NOMO-1 (cell line): ENCODE results near the gene CLBA1.

Source experiments
- DNase-seq, 2 experiments: peaks; one replicate each; lab custom pipeline; 2025; ENCODE audit not compliant: unreplicated experiment in 2 of 2; lab: John Stamatoyannopoulos, UW

The CLBA1 gene

DNA sequence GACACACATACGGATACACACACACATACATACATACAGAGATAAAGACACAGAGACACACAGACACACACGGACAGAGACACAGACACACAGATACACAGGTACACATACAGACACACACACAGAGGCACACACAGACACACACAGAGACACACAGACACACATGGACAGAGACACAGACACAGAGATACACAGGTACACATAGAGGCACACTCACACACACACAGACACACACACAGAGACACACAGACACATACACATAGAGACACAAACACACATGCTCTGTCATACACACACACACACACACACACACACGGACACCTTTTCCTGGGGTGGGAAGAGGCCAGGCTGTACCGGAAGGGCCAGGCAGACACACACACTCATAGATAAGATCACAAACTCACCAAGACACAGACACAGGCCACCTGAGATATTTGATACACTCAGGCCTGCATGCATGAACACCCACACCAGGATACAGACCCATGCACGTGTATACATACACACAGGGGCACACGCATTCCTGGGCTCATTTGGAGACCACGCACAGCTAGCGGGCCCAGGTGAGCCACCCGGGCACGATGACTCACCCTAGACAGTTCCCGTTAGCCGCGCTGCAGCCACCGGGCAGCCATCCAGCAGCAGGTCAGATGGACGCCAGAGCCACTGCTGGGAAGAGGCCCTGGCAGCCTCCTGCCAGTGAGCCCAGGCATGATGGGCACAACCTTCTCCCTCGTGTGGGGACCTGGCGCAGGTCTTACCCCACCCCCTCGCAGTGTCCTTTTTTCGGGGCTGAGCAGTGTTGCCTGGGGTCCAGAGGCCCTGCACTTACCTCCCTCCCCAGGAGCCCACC lies 5.6 kb upstream of the CLBA1 start:
- no peak for DNase-seq

DNA sequence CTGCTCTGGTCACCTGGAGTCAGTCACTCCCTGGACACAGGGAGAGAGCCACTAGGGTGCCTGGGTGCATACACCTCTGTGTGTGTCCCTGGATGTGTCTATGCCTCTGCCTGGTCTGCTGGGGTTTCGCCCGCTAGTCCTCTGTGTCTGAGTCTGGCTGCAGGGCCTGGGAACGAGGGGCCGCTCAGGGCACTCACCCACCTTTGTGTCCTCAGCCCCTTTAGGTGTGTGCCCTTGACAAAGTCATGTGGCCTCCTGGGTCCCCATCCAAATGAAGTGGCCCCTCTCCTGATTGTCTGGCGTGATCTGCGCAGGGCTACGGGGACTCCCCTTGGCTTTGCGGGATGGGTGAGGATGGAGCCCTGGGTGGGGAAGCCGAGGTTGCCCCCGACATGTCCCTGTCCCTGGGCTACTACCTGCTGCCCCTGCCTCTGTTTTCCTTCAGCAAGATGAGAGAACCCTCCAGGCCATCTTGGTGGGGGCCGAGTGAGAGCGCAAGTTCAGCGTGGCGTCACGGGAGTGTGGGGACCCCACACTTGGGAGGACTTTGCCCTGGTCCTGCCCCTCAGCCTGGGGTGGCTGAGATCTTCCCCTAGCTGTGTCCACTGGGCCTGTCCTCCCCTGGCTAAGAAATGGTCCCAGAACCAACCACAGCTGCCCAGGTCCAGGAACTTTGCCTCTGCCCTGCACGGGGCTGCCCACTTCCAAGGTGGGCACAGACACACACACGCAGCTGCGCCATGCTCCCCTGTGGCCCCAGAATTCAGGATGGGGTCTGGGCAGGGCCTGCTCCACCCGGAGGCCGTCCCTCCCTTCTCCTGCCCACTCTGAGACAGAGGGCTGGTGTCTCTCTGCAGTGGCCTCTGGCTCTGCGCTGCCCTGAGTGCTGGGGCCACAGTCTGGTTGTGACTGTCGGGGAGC lies 4.7 kb upstream of the CLBA1 start:
- no peak for DNase-seq

DNA sequence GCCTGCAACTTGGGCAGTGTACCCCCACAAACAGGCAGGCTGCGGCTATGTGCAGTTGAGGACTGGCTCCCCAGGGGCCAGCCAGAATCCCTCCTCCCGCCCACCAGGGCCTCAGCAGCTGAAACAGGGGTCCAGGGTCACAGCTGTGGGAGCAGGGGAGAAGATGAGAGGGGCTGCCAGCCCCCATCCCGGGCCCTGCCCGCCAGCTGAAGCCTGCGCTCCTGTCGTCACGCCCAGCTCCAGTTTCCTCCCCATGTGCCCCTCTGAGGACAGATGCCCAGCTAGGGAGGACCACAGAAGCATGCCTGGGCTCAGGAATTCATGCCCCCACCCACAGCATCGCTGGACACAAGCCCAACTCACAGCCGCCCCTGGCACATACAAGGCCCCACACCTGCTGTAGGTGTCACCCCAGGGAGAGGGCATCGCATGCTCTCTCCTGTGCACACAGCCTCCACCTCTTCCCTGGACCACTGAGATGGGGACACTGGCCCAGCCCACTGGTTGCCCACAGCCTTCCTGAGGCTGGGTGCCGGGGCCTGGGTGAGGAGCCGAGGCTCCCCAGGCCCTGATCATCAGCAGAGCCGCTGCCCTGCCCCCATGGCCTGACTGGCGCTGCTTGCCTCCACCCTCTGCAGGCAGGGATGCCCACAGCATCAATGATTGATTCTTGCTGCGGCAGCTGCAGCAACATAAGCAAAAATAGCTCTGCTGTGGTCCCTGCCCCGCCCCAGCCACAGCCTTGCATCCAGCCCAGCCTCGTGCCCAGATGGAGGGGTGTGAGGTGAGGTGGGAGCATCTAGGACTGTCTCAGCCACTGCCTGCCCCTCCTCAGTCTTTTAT lies 3.7 kb upstream of the CLBA1 start:
- DNase-seq, result no peak

DNA sequence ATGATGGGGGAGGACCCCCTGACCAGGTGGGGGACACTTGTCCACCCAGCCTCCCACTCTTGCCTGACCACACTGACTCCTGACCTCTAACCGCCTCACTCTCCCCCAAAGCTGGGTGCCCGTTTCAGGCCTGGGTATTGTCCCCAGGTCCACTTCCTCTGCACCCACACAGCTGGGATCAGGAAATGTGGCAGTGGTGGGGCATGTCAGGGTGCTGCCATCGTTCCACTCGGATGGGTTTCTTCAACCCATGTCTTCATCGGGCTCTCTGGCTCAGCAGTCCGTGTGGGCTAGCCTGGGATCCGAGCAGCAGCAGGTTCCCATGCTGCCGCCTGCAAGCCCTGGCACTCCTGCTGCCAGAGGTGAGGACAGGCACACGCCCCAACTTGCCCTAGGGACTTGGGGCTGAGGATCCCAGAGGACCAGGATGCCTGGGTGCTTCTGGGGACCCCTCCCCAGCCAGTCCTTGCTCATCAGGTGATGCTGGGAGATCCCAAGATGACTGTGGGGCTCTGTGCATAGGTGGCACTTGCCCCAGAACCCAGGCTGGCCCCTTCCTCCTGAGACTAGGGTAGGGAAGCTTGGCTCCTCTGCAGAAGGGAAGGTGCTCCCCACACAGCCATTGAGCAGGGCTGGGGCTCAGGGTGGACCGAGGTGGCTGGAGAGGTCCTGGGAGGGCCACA lies 2.9 kb upstream of the CLBA1 start:
- DNase-seq, result no peak

DNA sequence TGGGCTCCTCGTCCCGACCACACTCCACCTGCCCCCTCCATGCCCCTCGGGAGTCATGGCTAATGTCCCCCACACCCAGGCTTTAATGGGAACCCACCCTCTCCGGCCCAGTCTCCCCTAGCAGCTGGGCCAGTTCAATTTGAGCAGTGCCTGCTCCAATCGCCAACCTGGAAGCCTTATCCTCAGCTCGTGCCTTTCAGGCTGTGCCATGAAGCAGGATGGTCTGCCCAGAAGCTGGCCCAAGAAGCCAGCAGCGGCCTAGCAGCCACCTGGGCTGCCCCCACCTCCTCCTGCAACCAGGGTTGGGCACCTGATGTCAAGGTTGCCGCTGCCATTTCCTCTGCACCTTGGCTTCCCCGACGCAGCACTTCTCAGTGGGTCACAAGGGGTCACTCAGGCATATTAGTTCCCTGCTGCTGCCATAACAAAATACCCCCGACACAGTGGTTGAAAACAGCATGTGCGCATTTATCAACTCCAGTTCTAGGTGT lies 2.3 kb upstream of the CLBA1 start:
- DNase-seq, result no peak

DNA sequence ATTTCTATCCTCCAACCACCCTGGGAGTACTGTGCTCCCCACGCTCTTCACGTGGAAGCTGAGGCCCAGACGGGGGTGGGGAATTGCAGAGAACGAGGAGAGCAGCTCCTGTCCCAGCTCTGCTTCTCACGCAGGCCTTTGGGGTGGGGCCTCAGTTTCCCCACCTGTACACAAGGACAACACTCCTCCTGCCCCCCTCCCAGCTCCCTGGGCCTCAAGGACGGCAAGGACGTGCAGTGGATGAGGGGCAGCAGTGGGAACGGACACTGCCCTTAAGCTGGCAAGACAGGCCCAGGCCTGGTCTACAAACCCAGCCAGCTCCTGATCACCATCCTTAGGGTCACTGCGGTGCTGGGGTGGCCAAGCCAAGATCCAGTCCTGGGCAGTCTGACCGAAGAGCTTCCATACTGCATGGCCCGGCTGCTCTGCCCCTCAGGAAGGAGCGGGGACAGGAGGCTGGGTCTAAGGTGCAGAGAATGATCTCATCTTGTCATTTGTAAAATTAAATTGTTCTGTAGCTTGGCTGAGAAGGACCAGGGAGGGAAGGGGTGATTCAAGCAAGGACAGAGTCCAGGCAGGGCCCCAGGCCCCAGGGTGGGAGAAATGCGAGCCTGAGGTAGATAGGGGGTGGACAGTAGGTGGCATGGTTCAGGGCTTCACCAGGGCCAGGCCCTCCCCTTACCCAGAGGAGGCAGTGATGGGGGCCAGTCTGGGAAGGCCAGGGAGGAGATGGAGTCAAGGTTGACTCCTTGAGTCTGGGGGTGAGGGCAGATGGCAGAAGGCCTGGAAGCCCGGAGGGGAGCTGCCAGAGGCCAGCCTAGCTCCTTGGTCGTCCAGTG lies 1.3 kb upstream of the CLBA1 start:
- no peak for DNase-seq

DNA sequence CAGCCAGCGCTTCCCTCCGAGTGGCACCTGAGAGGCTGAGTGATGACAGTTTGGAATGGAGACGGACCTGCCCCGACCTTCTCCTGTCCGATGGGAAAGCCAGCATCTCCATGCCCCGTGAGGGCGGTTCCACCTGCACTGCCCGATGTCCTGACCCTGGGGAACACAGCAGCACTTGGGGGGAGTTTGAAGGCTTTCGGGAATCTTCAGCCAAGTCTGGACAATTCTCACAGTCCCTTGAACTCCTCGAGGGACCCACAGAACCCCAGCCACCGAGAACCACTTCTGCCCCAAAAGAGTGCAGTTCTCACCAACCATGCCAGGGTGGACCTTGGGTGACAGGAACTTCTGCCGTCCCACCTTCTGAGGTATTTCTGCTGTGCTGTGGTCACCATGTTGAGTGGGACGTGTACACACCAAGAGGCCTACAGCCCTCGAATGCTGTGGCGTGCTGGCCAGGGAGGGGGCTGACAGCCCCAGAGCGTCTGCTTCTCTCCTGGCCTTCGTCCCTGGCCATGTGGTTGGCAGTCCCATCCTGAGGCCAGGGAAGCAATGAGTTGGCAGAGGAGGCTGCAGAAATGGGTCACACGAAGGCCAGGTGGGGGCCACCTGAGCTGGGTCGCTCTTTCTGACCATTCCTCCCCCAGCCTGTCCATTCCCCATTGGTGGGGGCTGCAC lies 1.0 kb downstream of the CLBA1 start:
- no peak for DNase-seq

DNA sequence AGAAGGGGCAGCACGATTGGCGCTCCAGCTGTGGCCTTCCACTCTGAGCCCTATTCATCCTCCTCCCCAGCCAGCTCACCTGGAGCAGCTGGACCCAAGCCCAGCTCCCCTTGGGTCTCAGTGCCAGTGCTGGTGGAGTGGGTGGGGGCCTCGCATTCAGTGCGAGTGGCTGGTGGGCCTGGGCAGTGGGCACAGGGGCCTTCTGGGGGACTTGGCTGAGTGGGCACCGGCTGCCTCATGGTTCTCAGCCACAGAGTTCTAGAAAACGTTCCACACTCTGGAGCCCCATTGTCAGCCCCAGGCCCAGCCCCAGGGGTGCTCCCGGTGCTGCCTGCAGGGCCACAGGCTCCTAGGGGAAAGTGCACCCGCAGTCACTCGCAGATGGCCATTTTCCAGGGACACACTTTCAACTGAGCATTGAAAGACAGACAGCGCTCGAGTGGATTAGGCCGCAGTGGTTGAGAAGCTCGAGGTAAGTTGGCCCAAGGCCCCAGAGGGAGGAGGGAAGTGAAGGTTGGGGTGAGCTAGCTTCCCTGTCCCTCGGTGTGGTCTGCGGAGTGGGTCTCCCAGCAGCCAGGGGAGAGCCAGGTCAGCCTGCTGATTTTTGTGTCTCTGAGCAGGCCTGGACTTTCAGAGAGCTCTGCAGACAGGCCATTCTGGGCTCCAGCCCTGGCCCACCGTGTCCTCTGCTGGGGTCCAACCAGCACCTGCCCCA lies 3.8 kb downstream of the CLBA1 start:
- DNase-seq, result no peak

DNA sequence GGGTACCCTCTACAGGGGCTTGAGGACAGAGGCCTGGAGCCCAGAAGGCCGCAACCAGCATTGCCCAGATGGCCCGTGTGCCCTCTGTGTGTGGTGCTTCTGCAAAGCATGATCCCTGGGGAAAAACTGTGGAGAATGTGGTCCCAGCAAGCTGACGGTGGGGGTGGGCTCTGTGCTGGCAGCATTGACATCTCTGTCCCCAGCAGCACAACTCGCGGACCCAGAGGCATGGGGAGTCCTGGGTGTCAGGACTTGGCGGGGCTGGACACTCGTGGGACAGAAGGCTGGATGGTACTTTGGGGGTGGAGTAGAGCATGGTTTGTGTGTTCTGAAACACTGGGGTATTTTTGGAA lies 4.3 kb downstream of the CLBA1 start:
- no peak for DNase-seq

DNA sequence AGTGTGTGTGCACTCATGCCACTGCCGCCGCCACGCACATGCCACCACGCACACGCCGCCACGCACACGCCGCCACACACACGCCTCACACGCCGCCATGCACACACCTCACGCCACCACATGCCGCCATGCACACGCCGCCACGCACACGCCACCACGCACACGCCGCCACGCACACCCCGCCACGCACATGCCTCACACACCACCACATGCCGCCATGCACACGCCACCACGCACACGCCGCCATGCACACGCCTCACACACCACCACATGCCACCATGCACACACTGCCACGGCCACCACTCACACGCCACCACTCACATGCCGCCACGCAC lies 6.3 kb downstream of the CLBA1 start:
- DNase-seq, result no peak

DNA sequence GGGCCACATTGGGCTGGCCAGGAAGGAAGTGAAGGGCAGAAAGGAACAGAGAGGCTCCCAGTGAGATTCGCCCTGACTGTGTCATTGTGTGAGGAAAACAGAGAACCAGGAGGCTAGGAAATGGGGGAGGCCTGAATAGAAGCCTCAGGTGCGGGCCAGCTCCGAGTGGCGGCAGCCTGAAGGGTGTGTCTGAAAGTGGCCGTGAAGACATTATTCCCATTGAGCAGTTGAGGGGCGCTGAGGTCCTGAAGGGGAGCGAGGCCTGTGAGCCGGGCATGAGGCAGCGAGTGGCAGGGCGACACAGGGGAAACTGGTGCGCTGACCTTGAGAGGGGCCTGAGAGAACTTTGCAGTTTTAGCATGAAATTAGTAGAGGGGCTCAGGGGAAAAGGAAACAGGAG lies 6.9 kb downstream of the CLBA1 start:
- DNase-seq, result no peak

DNA sequence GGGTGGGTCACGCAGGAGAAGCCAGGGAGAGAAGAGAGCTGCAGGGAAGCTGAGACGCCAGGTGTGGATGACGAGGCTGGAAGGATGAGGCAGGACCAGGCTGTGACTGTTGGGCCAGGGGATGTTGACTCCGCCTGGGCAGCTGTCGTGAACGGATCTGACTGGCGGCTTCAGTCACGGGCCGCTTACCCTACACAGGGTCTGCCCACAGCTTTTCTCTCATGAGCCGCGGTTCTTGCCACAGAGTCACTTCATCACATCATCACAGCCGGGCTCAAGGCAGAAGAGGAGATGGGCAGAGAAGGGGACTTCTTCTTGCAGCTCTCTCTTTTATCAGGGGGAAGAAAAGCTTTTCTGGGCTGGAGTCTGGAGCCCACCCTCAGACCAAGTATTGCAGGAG lies 7.7 kb downstream of the CLBA1 start:
- no peak for DNase-seq

DNA sequence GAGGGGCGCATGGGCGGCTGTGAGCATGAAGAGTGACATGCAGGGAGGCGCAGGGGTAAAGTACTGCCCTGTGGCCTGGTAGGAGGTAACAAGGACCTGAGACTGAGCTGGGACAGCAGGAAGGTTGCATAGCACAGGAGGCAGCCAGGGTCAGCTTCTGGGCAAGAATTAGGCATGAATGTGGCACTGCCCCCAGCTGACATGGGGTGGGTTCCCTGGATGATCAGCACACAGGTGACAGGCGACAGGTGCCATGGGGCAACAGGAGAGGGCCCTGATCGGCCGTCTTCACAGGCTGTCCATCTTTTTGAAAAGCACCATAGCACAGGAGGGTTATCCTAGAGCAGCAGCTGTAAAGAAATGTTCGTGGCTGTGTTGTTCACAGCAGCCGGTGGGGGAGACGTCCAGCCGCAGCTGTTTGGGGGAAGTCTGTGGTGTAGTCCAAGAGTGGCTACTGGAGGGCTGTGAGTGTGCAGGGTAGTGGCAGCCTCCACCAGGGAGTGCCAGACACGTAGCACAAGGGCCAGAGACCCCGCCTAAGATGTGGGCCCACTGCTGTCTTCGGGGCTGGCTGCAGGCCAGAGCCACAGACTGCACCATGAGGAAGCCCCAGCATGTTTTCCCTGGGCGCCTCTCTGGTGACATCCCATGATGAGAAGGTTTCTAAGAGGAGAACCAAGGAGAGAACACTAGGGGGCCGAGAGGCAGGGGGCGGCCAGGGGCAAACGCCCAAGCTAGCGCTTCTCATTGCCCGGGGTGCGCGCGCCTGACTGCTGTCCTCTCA lies 8.4 kb downstream of the CLBA1 start:
- DNase-seq, result no peak

DNA sequence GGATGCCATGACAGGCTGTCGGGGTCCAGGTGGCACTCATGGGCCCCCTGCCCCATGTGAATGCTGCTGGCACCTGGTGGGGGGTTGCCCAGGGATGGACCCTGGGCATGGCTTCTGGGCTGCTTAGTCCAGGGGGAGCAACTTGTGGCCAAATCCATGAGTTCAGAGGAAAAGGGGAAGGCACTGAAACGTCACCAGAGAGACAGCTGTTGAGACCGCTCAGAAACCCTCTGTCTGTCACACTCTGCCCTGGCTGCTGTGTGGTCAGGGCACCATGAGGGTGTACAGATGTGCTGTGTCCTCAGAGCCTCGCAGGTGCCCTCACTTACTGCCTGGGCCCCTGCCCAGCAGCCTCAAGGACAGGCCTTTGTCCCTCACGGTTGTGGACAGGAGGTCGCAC lies 9.4 kb downstream of the CLBA1 start:
- no peak for DNase-seq

DNA sequence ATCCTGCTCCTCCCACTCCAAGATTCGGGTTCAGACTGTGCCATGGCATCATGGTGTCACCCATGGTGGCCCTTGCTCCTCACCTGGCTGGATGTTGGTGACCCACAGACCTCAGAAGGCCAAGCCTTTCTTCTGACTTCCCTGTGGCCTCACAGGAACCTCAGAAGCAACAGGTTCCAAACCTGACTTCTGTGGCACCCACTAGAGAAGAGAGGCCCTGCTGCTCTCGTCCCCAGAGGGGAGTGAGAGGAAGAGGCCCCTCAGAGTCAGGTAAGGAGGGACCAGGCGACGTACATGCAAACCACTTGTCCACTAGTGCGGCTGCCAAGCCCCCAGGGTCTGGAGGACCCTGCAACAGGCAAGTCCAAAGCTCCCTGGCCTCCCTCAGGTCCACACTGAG lies 10.4 kb downstream of the CLBA1 start:
- no peak for DNase-seq

DNA sequence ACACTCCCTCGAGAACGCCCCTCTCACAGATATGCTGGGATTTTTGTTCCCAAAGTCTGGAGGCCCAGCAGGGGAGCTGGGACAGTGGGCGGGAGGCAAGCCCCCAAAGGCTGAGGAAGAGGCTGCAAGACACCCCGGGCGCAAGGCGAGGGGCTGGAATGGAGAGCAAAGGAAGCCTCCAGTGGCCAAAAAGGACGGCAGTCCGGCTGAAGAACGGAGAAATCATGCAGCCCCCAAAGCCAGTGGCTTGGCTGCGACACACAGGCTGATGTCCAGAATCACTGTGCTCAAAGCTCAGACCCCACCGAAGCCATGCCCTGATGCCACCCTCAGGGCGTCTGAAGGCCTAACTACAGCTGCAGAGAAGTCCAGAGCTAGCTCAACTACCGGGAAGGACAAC lies 10.9 kb downstream of the CLBA1 start:
- no peak for DNase-seq

DNA sequence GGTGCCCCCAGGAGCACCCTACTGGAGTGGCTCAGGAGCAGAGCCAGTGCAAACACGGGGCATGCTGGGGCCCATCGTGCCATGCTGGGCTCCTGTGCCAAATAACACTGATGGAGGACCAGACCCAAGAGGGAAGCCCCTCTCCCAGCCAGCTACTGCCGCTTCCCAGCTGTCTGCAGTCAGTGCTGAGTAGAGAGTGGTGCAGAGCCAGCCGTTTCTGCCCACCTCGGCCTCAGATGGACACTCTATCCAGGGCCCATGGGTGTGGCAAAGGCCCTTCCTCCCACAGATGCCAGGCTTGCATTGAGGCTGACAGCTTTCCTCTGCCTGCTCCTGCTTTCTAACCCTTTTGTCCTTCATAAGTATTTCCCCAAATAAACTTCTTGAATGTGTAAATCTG lies 13.2 kb downstream of the CLBA1 start:
- DNase-seq, result no peak

DNA sequence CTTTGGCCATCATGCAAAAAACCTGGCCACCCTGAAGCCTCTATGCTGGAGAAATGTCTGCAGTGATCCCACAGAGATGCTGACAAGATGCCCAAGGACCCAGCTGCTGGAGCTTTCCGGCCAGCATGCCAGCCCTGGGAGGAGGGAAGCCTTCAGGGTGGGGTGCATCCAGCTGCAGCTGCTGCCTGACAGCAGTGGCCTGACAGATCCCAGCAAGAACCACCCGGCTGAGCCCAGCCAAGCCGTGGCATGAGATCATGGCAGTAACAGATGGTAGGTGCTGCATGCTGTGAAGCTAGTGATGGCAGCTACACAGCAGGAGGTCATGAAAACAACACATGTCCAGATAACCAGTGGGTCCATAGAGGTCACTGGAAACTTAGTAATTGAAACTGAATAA lies 13.8 kb downstream of the CLBA1 start:
- DNase-seq, result no peak
